GM12801 (cell line): ENCODE measurements around the gene TAF1.

Experiments
- CTCF ChIP-seq: IDR thresholded peaks from one replicate; pipeline ENCODE4 v1.5.1; 2011; ENCODE audit warnings: control low read depth; ENCODE audit not compliant: insufficient read length; ENCODE audit errors: extremely low read depth

Gene TAF1

GRCh38 chrX:71514367-71515037, 148.3 kb downstream of the TAF1 start:
- TF ChIP-seq CTCF: no peak

- TF ChIP-seq CTCF: no peak
Measured at GRCh38 chrX:71515038-71515396, 148.9 kb downstream of the TAF1 start.
